OCI-LY3 (cell line): Measurements from ENCODE around the gene ARHGAP30.

Experiments used
- H2AFZ ChIP-seq: fragments of 200-600, 300-600 bp; shearing (Covaris generic); 2 replicates; pipeline ENCODE4 v1.6.0; 2014; ENCODE audit warnings: antibody characterized with exemption, low read depth, low read length
- H3K27ac ChIP-seq: fragments of 200-600, 300-600 bp; sonication (generic); 2 replicates; pipeline ENCODE4 v1.5.1; 2014; ENCODE audit warnings: mild to moderate bottlenecking, low read length, moderate library complexity, mixed read lengths
- H3K27me3 ChIP-seq: fragments of 200-600, 300-600 bp; sonication (generic); 2 replicates; pipeline ENCODE4 v1.6.1; 2014; ENCODE audit warnings: low read depth, low read length, mixed read lengths
- H3K36me3 ChIP-seq: fragments of 200-600, 300-600 bp; sonication (generic); replicated peaks from 2 replicates; pipeline ENCODE3; 2014; ENCODE audit warnings: low read depth, low read length, mixed read lengths
- H3K4me1 ChIP-seq: fragments of 300-600, 200-600 bp; sonication (generic); 2 replicates; pipeline ENCODE4 v1.6.1; 2014; ENCODE audit warnings: low read length, mixed read lengths
- H3K4me2 ChIP-seq: fragments of 200-600, 300-600 bp; sonication (generic); 2 replicates; pipeline ENCODE4 v1.6.1; 2014; ENCODE audit warnings: low read length, mixed read lengths
- H3K4me3 ChIP-seq: fragments of 300-600, 200-600 bp; sonication (generic); 2 replicates; pipeline ENCODE4 v1.5.1; 2014; ENCODE audit warnings: antibody characterized with exemption, mild to moderate bottlenecking, low read length, moderate library complexity
- H3K79me2 ChIP-seq: fragments of 300-600, 200-600 bp; shearing (Covaris generic); 2 replicates; pipeline ENCODE4 v1.6.1; 2014; ENCODE audit warnings: mild to moderate bottlenecking, low read length, mixed read lengths
- H3K9ac ChIP-seq: fragments of 300-600, 200-600 bp; shearing (Covaris generic); 2 replicates; pipeline ENCODE4 v1.6.0; 2014; ENCODE audit warnings: mild to moderate bottlenecking, low read length, moderate library complexity
- H3K9me3 ChIP-seq: fragments of 200-600, 300-600 bp; shearing (Covaris generic); 2 replicates; pipeline ENCODE4 v1.6.1; 2014; ENCODE audit warnings: low read length, mixed read lengths; ENCODE audit not compliant: insufficient read depth
- H4K20me1 ChIP-seq: fragments of 200-600, 300-600 bp; sonication (generic); 2 replicates; pipeline ENCODE4 v1.6.1; 2016; ENCODE audit warnings: low read length, mixed read lengths; ENCODE audit not compliant: insufficient read depth
- CTCF ChIP-seq: fragments of 200-600, 300-600 bp; sonication (generic); IDR thresholded peaks from 2 replicates; pipeline ENCODE4 v1.5.1; 2014; ENCODE audit warnings: antibody characterized with exemption, low read length, low read depth
- EZH2phosphoT487 ChIP-seq: fragments of 200-600 bp; shearing (Covaris generic); IDR thresholded peaks from 2 replicates; pipeline ENCODE4 v1.6.1; 2018; ENCODE audit warnings: antibody characterized with exemption, mixed run types, low read depth

Gene ARHGAP30

GRCh38 chr1:161059293-161059692 is 10.4 kb downstream of the ARHGAP30 start:
- peaks cover 20% of the 10 kb centered on the region for H4K20me1 ChIP-seq
- peaks cover 42% of the 10 kb centered on the region for H3K36me3 ChIP-seq
- H2AFZ ChIP-seq, result no peak overlapping the region
- no peak overlapping the region for H3K4me2 ChIP-seq
- no peaks in the 10 kb centered on the region for H3K9me3 ChIP-seq
- peaks cover 39% of the 10 kb centered on the region for H3K79me2 ChIP-seq
- H3K9ac ChIP-seq, result no peak overlapping the region
- no peak overlapping the region for H3K27ac ChIP-seq
- no peak overlapping the region for H3K4me3 ChIP-seq
- no peaks in the 10 kb centered on the region for H3K4me1 ChIP-seq
- no peak for TF ChIP-seq CTCF
- no peaks in the 10 kb centered on the region for H3K27me3 ChIP-seq

GRCh38 chr1:161054805-161055204 is 14.9 kb downstream of the ARHGAP30 start:
- no peak overlapping the region for H3K9ac ChIP-seq
- TF ChIP-seq EZH2phosphoT487 (no peak), CTCF (peak; percentile 38)

GRCh38 chr1:161054232-161054631 is 15.5 kb downstream of the ARHGAP30 start:
- H3K9ac ChIP-seq, result no peak overlapping the region
- H3K4me2 ChIP-seq, result no peak overlapping the region
- H3K4me3 ChIP-seq, result no peak overlapping the region
- no peak for TF ChIP-seq EZH2phosphoT487
- TF ChIP-seq CTCF, result no peak
- H4K20me1 ChIP-seq, result no peaks in the 10 kb centered on the region
- H3K9me3 ChIP-seq, result no peaks in the 10 kb centered on the region
- no peak overlapping the region for H3K27ac ChIP-seq
- no peak overlapping the region for H2AFZ ChIP-seq
- peaks cover 66% of the 10 kb centered on the region for H3K36me3 ChIP-seq
- no peaks in the 10 kb centered on the region for H3K4me1 ChIP-seq
- H3K27me3 ChIP-seq, result no peaks in the 10 kb centered on the region
- H3K79me2 ChIP-seq, result peaks cover under 1% of the 10 kb centered on the region; the same call in 1 of the 2 replicates

More at GRCh38 chr1:161054805-161055204, 14.9 kb downstream of the ARHGAP30 start:
- H3K4me2 ChIP-seq, result no peak overlapping the region
- no peaks in the 10 kb centered on the region; the same call in 1 of the 2 replicates for H4K20me1 ChIP-seq
- no peaks in the 10 kb centered on the region for H3K9me3 ChIP-seq
- peaks cover 5% of the 10 kb centered on the region; the same call in 1 of the 2 replicates for H3K79me2 ChIP-seq
- no peak overlapping the region for H3K27ac ChIP-seq
- H3K36me3 ChIP-seq, result peaks cover 65% of the 10 kb centered on the region
- no peak overlapping the region for H3K4me3 ChIP-seq
- no peaks in the 10 kb centered on the region for H3K27me3 ChIP-seq
- H3K4me1 ChIP-seq, result no peaks in the 10 kb centered on the region
- H2AFZ ChIP-seq, result no peak overlapping the region

GRCh38 chr1:161052899-161053298 is 16.8 kb downstream of the ARHGAP30 start:
- H3K9ac ChIP-seq, result no peak overlapping the region
- H3K4me3 ChIP-seq, result no peak overlapping the region
- peaks cover 77% of the 10 kb centered on the region for H3K36me3 ChIP-seq
- H3K4me2 ChIP-seq, result no peak overlapping the region
- H3K4me1 ChIP-seq, result peaks cover 2% of the 10 kb centered on the region; the same call in 1 of the 2 replicates
- no peak overlapping the region for H2AFZ ChIP-seq
- H3K27me3 ChIP-seq, result no peaks in the 10 kb centered on the region
- H3K9me3 ChIP-seq, result no peaks in the 10 kb centered on the region
- no peak overlapping the region for H3K27ac ChIP-seq
- no peaks in the 10 kb centered on the region; the same call in 1 of the 2 replicates for H3K79me2 ChIP-seq
- TF ChIP-seq CTCF (no peak), EZH2phosphoT487 (no peak)
- no peaks in the 10 kb centered on the region for H4K20me1 ChIP-seq
